ENCODE measurements around the gene NLRP6.

The NLRP6 gene

DNA sequence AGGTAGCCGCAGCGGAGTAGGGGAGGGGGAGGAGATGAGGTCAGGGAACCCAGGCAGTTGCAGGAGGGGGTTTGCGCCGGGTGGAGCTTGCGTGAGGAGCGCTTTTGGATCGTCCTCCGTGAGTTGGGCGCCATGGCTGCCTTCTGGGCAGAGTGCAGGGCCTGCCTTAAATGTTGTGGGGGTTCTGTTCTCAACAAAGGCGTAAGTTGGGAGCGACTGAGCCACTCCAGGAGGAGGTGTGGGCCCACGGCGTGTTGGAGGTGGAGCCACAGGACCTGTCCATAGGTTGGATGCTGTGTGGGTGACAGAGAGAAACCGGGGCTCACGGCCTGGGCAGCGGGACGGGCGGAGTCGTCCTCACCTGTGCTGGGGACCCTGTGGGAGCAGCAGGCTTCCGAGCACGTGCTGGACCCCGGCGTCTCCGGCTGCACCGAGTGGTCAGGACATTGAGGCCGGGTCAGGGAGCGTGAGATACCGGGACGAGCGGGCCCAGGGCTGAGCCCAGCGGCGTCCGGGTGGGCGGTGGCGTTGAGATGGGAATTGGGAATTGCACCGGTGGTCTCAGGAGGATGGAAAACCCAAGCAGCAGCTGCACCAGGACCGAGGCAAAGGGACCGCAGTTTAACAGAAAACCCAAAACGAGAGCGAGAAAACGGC is 9.7 kb downstream of the NLRP6 start:
- DNase-seq (ENCODE audit: low read depth): no peak
- H3K4me3 ChIP-seq (ENCODE audit: low read length): peak overlapping the region; percentile 48
- TF ChIP-seq, protein P1, sequence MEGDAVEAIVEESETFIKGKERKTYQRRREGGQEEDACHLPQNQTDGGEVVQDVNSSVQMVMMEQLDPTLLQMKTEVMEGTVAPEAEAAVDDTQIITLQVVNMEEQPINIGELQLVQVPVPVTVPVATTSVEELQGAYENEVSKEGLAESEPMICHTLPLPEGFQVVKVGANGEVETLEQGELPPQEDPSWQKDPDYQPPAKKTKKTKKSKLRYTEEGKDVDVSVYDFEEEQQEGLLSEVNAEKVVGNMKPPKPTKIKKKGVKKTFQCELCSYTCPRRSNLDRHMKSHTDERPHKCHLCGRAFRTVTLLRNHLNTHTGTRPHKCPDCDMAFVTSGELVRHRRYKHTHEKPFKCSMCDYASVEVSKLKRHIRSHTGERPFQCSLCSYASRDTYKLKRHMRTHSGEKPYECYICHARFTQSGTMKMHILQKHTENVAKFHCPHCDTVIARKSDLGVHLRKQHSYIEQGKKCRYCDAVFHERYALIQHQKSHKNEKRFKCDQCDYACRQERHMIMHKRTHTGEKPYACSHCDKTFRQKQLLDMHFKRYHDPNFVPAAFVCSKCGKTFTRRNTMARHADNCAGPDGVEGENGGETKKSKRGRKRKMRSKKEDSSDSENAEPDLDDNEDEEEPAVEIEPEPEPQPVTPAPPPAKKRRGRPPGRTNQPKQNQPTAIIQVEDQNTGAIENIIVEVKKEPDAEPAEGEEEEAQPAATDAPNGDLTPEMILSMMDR (conservative IDR thresholded peaks at IDR 0.05; ENCODE audit: low read depth, low read length): no peak

DNA sequence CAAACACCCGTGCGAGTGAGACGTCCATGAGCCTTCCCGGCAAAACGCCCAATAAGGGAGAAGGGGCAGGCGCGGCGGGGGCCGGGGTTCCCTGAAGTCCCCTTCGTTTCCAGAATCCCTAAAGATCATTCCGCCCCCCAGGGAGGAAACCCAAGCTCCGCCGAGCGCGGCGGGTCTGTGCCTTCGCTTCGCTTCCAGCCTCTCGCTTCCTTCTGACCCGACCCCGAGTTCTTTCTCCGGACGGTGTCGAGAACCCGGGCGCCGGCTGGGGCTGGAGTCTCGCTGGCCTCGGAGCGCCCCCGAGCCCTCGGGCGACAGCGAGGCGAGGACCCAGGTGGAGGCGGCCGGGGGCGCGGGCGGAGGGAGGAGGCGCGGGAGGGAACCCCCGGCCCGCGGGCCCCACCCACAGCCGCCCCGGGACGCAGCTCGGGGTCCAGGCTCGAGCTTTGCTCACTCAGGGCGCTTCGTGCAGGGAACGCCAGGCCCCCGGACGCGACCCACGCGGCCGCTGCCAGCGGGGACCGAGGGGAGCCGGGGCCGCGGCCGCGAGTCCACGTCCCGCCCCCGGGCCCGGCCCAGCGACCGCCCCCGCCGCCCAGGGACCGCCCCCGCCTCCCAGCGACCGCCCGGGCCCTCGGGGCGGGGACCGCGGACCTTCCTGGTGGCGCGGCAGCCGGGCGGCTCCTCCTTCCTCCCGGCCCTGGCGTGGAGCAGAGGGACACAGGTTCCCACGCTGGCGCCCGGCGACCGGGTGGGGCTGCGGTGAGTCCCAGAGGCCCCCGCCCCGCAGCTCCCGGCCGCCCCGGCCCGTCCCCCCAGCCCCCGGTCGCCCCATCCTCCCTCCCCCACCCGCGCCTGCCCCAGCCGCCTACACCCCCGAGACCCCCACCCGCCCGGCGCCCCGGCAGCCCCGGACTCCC is 10.5 kb downstream of the NLRP6 start, which contains the start of gene PGGHG:
Gene PGGHG (plus strand): TSS at position 649 of the 920 bp plus-strand sequence. CDS start 691 bp downstream, outside the sequence.
- no peak for DNase-seq (ENCODE audit: low read depth)
- H3K4me3 ChIP-seq (ENCODE audit: low read length): peak within 1 kb of the TSS; percentile 48
- TF ChIP-seq, protein P1 (conservative IDR thresholded peaks at IDR 0.05; ENCODE audit: low read depth, low read length): no peak

DNA sequence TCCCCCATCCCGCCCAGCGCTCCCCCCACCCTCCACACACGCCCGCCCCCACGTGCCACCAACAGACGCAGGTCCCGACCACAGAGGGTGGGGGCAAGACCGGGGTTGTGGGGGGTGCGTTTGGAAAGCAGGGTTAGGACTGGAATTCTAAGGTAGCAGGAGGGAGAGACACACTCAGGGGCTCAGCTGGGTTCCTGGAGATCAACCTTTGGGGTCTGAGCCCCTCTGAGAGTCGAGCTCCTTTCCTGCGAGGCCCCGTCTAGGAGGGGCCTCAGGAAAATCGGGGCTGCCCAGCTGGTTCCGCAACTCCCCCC is 11.1 kb downstream of the NLRP6 start:
- no peak for DNase-seq (ENCODE audit: low read depth)

DNA sequence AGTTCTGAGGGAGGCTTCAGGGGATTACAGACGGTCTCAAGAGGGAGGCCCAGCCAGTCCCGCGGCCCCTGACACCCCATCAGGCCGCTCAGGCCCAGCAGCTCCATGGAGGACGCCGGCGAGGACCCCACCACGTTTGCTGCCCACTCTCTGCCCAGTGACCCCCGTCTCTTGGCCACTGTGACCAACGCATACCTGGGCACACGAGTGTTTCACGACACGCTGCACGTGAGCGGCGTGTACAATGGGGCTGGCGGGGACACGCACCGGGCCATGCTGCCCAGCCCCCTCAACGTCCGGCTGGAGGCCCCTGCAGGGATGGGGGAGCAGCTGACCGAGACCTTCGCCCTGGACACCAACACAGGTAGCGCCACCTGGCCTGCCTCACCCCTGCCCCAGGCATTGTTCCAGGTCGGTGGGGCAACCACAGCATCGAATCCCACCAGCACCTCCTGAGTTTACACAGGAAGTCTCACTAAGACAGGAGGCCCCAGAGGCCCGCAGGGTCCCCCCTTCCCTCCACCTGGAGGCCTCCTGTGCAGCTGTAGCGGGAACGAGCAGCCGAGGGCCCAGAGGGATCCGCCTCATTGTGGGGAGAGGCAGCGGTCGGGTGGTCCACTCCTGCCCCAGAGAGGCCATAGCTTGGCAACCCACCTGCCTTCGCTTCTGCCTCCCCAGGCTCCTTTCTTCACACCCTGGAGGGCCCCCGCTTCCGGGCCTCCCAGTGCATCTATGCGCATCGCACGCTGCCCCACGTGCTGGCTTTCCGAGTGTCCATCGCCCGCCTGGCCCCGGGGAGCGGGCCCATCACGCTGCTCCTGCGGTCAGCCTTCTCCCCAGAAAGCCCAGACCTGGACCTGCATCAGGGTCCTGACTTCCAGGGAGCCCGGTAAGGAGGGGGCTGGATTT is 11.8 kb downstream of the NLRP6 start:
- TF ChIP-seq, protein P1 (conservative IDR thresholded peaks at IDR 0.05; ENCODE audit: low read depth, low read length): no peak
- peak overlapping the region; percentile 31 for H3K4me3 ChIP-seq (ENCODE audit: low read length)
- no peak for DNase-seq (ENCODE audit: low read depth)

More for the DNA sequence above, 11.1 kb downstream of the NLRP6 start:
- peak overlapping the region; percentile 31 for H3K4me3 ChIP-seq (ENCODE audit: low read length)
- TF ChIP-seq, protein P1 (conservative IDR thresholded peaks at IDR 0.05; ENCODE audit: low read depth, low read length): no peak

DNA sequence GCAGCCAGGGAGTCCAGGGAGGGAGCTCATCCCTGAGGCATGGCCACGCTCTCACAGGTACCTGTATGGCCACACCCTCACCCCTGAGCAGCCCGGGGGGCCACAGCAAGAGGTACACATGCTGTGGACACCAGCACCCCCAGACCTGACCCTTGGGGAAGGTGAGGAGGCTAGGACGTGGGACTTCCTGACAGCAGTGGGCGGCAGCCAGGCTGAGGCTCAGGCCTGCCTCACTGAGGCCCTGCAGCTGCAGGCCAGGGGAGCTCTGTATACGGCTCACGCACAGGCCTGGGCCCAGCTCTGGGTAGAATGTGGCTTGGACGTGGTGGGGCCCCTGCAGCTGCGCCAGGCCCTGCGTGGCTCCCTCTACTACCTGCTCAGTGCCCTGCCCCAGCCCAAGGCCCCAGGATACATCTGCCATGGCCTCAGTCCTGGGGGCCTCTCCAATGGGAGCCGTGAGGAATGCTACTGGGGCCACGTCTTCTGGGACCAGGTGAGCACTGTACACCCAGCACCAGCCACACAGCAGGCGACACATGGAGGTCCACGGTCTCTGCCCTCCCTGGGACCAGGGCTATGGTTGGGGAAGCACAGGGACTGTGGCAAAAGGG is 12.5 kb downstream of the NLRP6 start:
- DNase-seq (ENCODE audit: low read depth): no peak
- TF ChIP-seq, protein P1 (conservative IDR thresholded peaks at IDR 0.05; ENCODE audit: low read depth, low read length): no peak
- H3K4me3 ChIP-seq (ENCODE audit: low read length): no peak overlapping the region

All from retinal pigment epithelial cell (primary cell).